ENCODE results near the gene SLC39A13.

SLC39A13 gene

GRCh38 chr11:47398011-47398410, 10.4 kb upstream of the SLC39A13 start:
- Histone ChIP-seq H4K20me1 (ENCODE audit: insufficient read depth, low read length) (no peaks in the 10 kb centered on the region), H3F3A (ENCODE audit: insufficient read depth, low read length) (no peaks in the 10 kb centered on the region), H3K4me3 (ENCODE audit: low read length) (no peak overlapping the region), H3K79me2 (ENCODE audit: low read length) (no peaks in the 10 kb centered on the region), H3K27ac (ENCODE audit: low read length) (no peak overlapping the region), H3K36me3 (replicated peaks; ENCODE audit: insufficient read depth, low read length) (no peaks in the 10 kb centered on the region), H3K9me2 (replicated peaks; ENCODE audit: insufficient read depth, low read length) (no peaks in the 10 kb centered on the region), H2AFZ (ENCODE audit: low read length) (no peak overlapping the region), H3K27me3 (replicated peaks; ENCODE audit: insufficient read depth, low read length) (no peaks in the 10 kb centered on the region), H3K4me1 (ENCODE audit: low read length) (peaks cover 35% of the 10 kb centered on the region), H3K4me2 (ENCODE audit: low read depth, low read length) (no peak overlapping the region), H3K9ac (ENCODE audit: low read length) (no peak overlapping the region), H3K9me3 (replicated peaks; ENCODE audit: insufficient read depth, low read length) (no peaks in the 10 kb centered on the region)
- TF ChIP-seq EZH2 (optimal IDR thresholded peaks at IDR 0.05; ENCODE audit: low read depth, low read length) (no peak), EZH2phosphoT487 (IDR thresholded peaks at IDR 0.05; ENCODE audit: low read length) (no peak)
- TF ChIP-seq, protein P1, sequence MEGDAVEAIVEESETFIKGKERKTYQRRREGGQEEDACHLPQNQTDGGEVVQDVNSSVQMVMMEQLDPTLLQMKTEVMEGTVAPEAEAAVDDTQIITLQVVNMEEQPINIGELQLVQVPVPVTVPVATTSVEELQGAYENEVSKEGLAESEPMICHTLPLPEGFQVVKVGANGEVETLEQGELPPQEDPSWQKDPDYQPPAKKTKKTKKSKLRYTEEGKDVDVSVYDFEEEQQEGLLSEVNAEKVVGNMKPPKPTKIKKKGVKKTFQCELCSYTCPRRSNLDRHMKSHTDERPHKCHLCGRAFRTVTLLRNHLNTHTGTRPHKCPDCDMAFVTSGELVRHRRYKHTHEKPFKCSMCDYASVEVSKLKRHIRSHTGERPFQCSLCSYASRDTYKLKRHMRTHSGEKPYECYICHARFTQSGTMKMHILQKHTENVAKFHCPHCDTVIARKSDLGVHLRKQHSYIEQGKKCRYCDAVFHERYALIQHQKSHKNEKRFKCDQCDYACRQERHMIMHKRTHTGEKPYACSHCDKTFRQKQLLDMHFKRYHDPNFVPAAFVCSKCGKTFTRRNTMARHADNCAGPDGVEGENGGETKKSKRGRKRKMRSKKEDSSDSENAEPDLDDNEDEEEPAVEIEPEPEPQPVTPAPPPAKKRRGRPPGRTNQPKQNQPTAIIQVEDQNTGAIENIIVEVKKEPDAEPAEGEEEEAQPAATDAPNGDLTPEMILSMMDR (IDR thresholded peaks at IDR 0.05; ENCODE audit: low read length) = no peak
- no peak for DNase-seq

- H3K9me2 ChIP-seq (replicated peaks; ENCODE audit: insufficient read depth, low read length) = no peaks in the 10 kb centered on the region
- no peak overlapping the region for H3K4me2 ChIP-seq (ENCODE audit: low read depth, low read length)
- H4K20me1 ChIP-seq (ENCODE audit: insufficient read depth, low read length) = no peaks in the 10 kb centered on the region
- no peak overlapping the region for H3K27ac ChIP-seq (ENCODE audit: low read length)
- no peak for DNase-seq
- H3K4me1 ChIP-seq (ENCODE audit: low read length) = peaks cover 30% of the 10 kb centered on the region
- no peak overlapping the region for H3K4me3 ChIP-seq (ENCODE audit: low read length)
- H3K79me2 ChIP-seq (ENCODE audit: low read length) = no peaks in the 10 kb centered on the region
- H3F3A ChIP-seq (ENCODE audit: insufficient read depth, low read length) = no peaks in the 10 kb centered on the region
- H3K36me3 ChIP-seq (replicated peaks; ENCODE audit: insufficient read depth, low read length) = no peaks in the 10 kb centered on the region
- no peaks in the 10 kb centered on the region for H3K27me3 ChIP-seq (replicated peaks; ENCODE audit: insufficient read depth, low read length)
- H2AFZ ChIP-seq (ENCODE audit: low read length) = no peak overlapping the region
- no peak overlapping the region for H3K9ac ChIP-seq (ENCODE audit: low read length)
- TF ChIP-seq, protein P1 (IDR thresholded peaks at IDR 0.05; ENCODE audit: low read length) = no peak
- TF ChIP-seq EZH2phosphoT487 (IDR thresholded peaks at IDR 0.05; ENCODE audit: low read length) (no peak), EZH2 (optimal IDR thresholded peaks at IDR 0.05; ENCODE audit: low read depth, low read length) (no peak)
- H3K9me3 ChIP-seq (replicated peaks; ENCODE audit: insufficient read depth, low read length) = no peaks in the 10 kb centered on the region
Measured at GRCh38 chr11:47398551-47398950, 9.8 kb upstream of the SLC39A13 start.

- Histone ChIP-seq H3F3A (ENCODE audit: insufficient read depth, low read length) (no peaks in the 10 kb centered on the region), H3K27me3 (replicated peaks; ENCODE audit: insufficient read depth, low read length) (no peaks in the 10 kb centered on the region), H3K9ac (ENCODE audit: low read length) (peak overlapping the region; percentile 31; the same call in 1 of the 2 replicates), H3K4me2 (ENCODE audit: low read depth, low read length) (peak overlapping the region; percentile 74), H3K9me2 (replicated peaks; ENCODE audit: insufficient read depth, low read length) (no peaks in the 10 kb centered on the region), H3K36me3 (replicated peaks; ENCODE audit: insufficient read depth, low read length) (no peaks in the 10 kb centered on the region), H3K9me3 (replicated peaks; ENCODE audit: insufficient read depth, low read length) (no peaks in the 10 kb centered on the region), H3K79me2 (ENCODE audit: low read length) (no peaks in the 10 kb centered on the region), H3K4me1 (ENCODE audit: low read length) (peaks cover 15% of the 10 kb centered on the region), H4K20me1 (ENCODE audit: insufficient read depth, low read length) (no peaks in the 10 kb centered on the region), H2AFZ (ENCODE audit: low read length) (peak overlapping the region; percentile 65), H3K27ac (ENCODE audit: low read length) (no peak overlapping the region), H3K4me3 (ENCODE audit: low read length) (peak overlapping the region; percentile 46)
- DNase-seq = peak; percentile 21
- TF ChIP-seq EZH2 (optimal IDR thresholded peaks at IDR 0.05; ENCODE audit: low read depth, low read length) (no peak), EZH2phosphoT487 (IDR thresholded peaks at IDR 0.05; ENCODE audit: low read length) (no peak)
- TF ChIP-seq, protein P1 (IDR thresholded peaks at IDR 0.05; ENCODE audit: low read length) = no peak
Measured at GRCh38 chr11:47399860-47400767, 8.3 kb upstream of the SLC39A13 start.
